Measurements from ENCODE around the gene DNAH6. TPM values are rescaled to one million over a fixed set of nuclear protein-coding genes. Genes with fewer than 3 reads are reported as not detected.

DNAH6 gene
- total RNA-seq, 4 donors from 2014 or later = 0.04 to 0.67 (median 0.27) TPM

GRCh38 chr2:84493514-84493913 lies 22.8 kb upstream of the DNAH6 start:
- Histone ChIP-seq H3K36me3 (no peaks in the 10 kb centered on the region), H3K27me3 (no peaks in the 10 kb centered on the region), H3K4me1 (no peaks in the 10 kb centered on the region), H3K4me3 (no peak overlapping the region), H3K9me3 (no peaks in the 10 kb centered on the region), H3K27ac (no peak overlapping the region)
- no peak for TF ChIP-seq EP300 (IDR thresholded peaks at IDR 0.05)
- no peak for ATAC-seq
- 42 to 54% methylated on average over 2 to 5 of the region's 5 CpGs for WGBS, 2 donors (ENCODE audit: low coverage in 1 of 2)

GRCh38 chr2:84494070-84494469 lies 22.2 kb upstream of the DNAH6 start:
- H3K4me1 ChIP-seq = no peaks in the 10 kb centered on the region
- no peak for ATAC-seq
- H3K27ac ChIP-seq = no peak overlapping the region
- TF ChIP-seq POLR2A (IDR thresholded peaks at IDR 0.05) = no peak
- TF ChIP-seq EP300 (IDR thresholded peaks at IDR 0.05) = no peak
- TF ChIP-seq CTCF (IDR thresholded peaks at IDR 0.05) = no peak
- no peak for TF ChIP-seq POLR2AphosphoS5 (IDR thresholded peaks at IDR 0.05)
- no peaks in the 10 kb centered on the region for H3K27me3 ChIP-seq
- no peaks in the 10 kb centered on the region for H3K36me3 ChIP-seq
- no peak overlapping the region for H3K4me3 ChIP-seq
- WGBS, 2 donors (ENCODE audit: low coverage in 1 of 2) = 64 to 75% methylated on average over 4 of the region's 4 CpGs
- no peaks in the 10 kb centered on the region for H3K9me3 ChIP-seq

GRCh38 chr2:84495539-84496146 lies 20.7 kb upstream of the DNAH6 start:
- ATAC-seq = no peak
- WGBS, 2 donors (ENCODE audit: low coverage in 1 of 2) = 15 to 24% methylated on average over 8 of the region's 8 CpGs

GRCh38 chr2:84496386-84496785 lies 19.9 kb upstream of the DNAH6 start:
- Histone ChIP-seq H3K4me3 (no peak overlapping the region), H3K9me3 (no peaks in the 10 kb centered on the region), H3K27me3 (no peaks in the 10 kb centered on the region), H3K27ac (no peak overlapping the region), H3K36me3 (no peaks in the 10 kb centered on the region), H3K4me1 (no peaks in the 10 kb centered on the region)
- no peak for ATAC-seq
- TF ChIP-seq EP300 (IDR thresholded peaks at IDR 0.05) (no peak), POLR2AphosphoS5 (IDR thresholded peaks at IDR 0.05) (no peak), POLR2A (IDR thresholded peaks at IDR 0.05) (no peak), CTCF (IDR thresholded peaks at IDR 0.05) (no peak)

More at GRCh38 chr2:84495539-84496146, 20.7 kb upstream of the DNAH6 start:
- Histone ChIP-seq H3K4me3 (no peak overlapping the region), H3K27me3 (no peaks in the 10 kb centered on the region), H3K36me3 (no peaks in the 10 kb centered on the region), H3K9me3 (no peaks in the 10 kb centered on the region), H3K27ac (no peak overlapping the region), H3K4me1 (no peaks in the 10 kb centered on the region)
- TF ChIP-seq POLR2AphosphoS5 (IDR thresholded peaks at IDR 0.05) (no peak), CTCF (IDR thresholded peaks at IDR 0.05) (peak; percentile 42 to 76 (median 68))

- H3K36me3 ChIP-seq = no peaks in the 10 kb centered on the region
- WGBS, 2 donors (ENCODE audit: low coverage in 1 of 2) = 78 to 100% methylated on average over 3 of the region's 3 CpGs
- TF ChIP-seq CTCF (IDR thresholded peaks at IDR 0.05) (no peak), EP300 (IDR thresholded peaks at IDR 0.05) (no peak), POLR2AphosphoS5 (IDR thresholded peaks at IDR 0.05) (no peak), POLR2A (IDR thresholded peaks at IDR 0.05) (no peak)
- ATAC-seq = no peak
- H3K9me3 ChIP-seq = no peaks in the 10 kb centered on the region
- H3K27me3 ChIP-seq = no peaks in the 10 kb centered on the region
- H3K4me3 ChIP-seq = no peak overlapping the region
- H3K27ac ChIP-seq = no peak overlapping the region
- H3K4me1 ChIP-seq = no peaks in the 10 kb centered on the region
Observed at GRCh38 chr2:84497285-84497684, 19.0 kb upstream of the DNAH6 start.

Measured in gastroesophageal sphincter (tissue), 4 donors.